H1 (cell line): ENCODE data around the gene KCTD15. TPM values are rescaled to one million over a fixed set of nuclear protein-coding genes. Genes with fewer than 3 reads are reported as not detected.

Source experiments
- MAFK ChIP-seq: IDR thresholded peaks from 2 replicates; pipeline ENCODE4 v1.6.1; 2012; ENCODE audit warnings: low read depth, mild to moderate bottlenecking, improper control_type of control experiment, low read length
- polyA plus RNA-seq, 7 experiments: library from polyadenylated mRNA; depleted of rRNA in 3 of 7; stranded (reverse) in 5 of 7; unstranded in 2 of 7; fragments of >200 nt in 5 of 7; fragments of 200-250 nt in 2 of 7; gene quantifications; 1 replicate in 5 of 7; 2 replicates in 1 of 7; 4 replicates in 1 of 7; pipeline versions ENCODE4 v1.2.1 to v1.2.3, GENCODE V29; 2011 to 2013; ENCODE audit warnings: missing spikeins in 2 of 7, mixed read lengths in 2 of 7
- total RNA-seq: library from RNA; stranded (reverse); fragmentation: NEBNext Ultra II Directional; extraction: Animal tissue kit (Norgen Biotek cat#: 25700); gene quantifications from 2 replicates; pipeline ENCODE4 v1.2.1, GENCODE V29; 2021

The KCTD15 gene
- total and polyA plus RNA-seq, 2 of the 8 experiments (the other 6 are each of a cell fraction or from before 2014, with no cell fraction given) = 25.1 to 27.0 TPM

DNA sequence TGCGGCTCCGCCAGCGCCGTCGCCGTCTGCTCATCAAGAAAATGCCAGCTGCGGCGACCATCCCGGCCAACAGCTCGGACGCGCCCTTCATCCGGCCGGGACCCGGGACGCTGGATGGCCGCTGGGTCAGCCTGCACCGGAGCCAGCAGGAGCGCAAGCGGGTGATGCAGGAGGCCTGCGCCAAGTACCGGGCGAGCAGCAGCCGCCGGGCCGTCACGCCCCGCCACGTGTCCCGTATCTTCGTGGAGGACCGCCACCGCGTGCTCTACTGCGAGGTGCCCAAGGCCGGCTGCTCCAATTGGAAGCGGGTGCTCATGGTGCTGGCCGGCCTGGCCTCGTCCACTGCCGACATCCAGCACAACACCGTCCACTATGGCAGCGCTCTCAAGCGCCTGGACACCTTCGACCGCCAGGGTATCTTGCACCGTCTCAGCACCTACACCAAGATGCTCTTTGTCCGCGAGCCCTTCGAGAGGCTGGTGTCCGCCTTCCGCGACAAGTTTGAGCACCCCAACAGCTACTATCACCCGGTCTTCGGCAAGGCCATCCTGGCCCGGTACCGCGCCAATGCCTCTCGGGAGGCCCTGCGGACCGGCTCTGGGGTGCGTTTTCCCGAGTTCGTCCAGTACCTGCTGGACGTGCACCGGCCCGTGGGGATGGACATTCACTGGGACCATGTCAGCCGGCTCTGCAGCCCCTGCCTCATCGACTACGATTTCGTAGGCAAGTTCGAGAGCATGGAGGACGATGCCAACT lies 24.4 kb upstream of the KCTD15 start (continued):
- no peak for TF ChIP-seq MAFK
